Liver (tissue), 9 donors: ENCODE results near the gene ABL2. TPM values are rescaled to one million over a fixed set of nuclear protein-coding genes. Genes with fewer than 3 reads are reported as not detected.

ENCODE experiments used
- DNase-seq: peaks from one replicate; pipeline ENCODE4 v3.0.0-alpha.2; 2017; ENCODE audit warnings: low spot score
- H3K27ac ChIP-seq, 2 donors: one replicate each; pipeline ENCODE4 v1.7.0; 2013; ENCODE audit warnings: inconsistent platforms in 2 of 2, low read length in 2 of 2, control low read depth in 1 of 2, low read depth in 1 of 2, mild to moderate bottlenecking in 1 of 2
- H3K27me3 ChIP-seq, 4 donors: one replicate each; pipeline versions ENCODE4 v1.6.1 to v1.7.0; 2013; ENCODE audit warnings: low read length in 3 of 4, inconsistent platforms in 1 of 4, mild to moderate bottlenecking in 1 of 4, moderate library complexity in 1 of 4; ENCODE audit not compliant: control insufficient read depth in 4 of 4, insufficient read depth in 4 of 4
- H3K36me3 ChIP-seq, 4 donors: one replicate each; pipeline versions ENCODE4 v1.6.1 to v1.7.0; 2013; ENCODE audit warnings: low read length in 3 of 4, mild to moderate bottlenecking in 3 of 4, low read depth in 1 of 4, moderate library complexity in 1 of 4; ENCODE audit not compliant: control insufficient read depth in 4 of 4, insufficient read depth in 3 of 4
- H3K4me1 ChIP-seq, 4 donors: one replicate each; pipeline versions ENCODE4 v1.6.1 to v1.7.0; 2013; ENCODE audit warnings: low read length in 3 of 4, mild to moderate bottlenecking in 3 of 4, moderate library complexity in 1 of 4; ENCODE audit not compliant: control insufficient read depth in 4 of 4, insufficient read depth in 4 of 4
- H3K4me3 ChIP-seq, 3 donors: one replicate each; pipeline versions ENCODE4 v1.6.1 to v1.7.0; 2013; ENCODE audit warnings: low read length in 3 of 3, control low read depth in 1 of 3, low read depth in 1 of 3, mild to moderate bottlenecking in 1 of 3
- H3K9ac ChIP-seq, 2 donors: one replicate each; pipeline ENCODE4 v1.7.0; 2013; ENCODE audit warnings: low read length in 2 of 2, mild to moderate bottlenecking in 2 of 2, moderate library complexity in 2 of 2, control low read depth in 1 of 2, low read depth in 1 of 2
- H3K9me3 ChIP-seq, 4 donors: one replicate each; pipeline versions ENCODE4 v1.6.1 to v1.7.0; 2013; ENCODE audit warnings: low read length in 3 of 4; ENCODE audit not compliant: control insufficient read depth in 4 of 4
- EGR1 ChIP-seq, 2 donors: IDR thresholded peaks; 2 replicates each; pipeline ENCODE4 v1.6.1; 2016 to 2018; ENCODE audit warnings: antibody characterized with exemption in 2 of 2, low read depth in 2 of 2
- FOXA1 ChIP-seq: IDR thresholded peaks from 2 replicates; pipeline ENCODE4 v1.6.1; 2016; ENCODE audit warnings: antibody characterized with exemption
- FOXA2 ChIP-seq: IDR thresholded peaks from 2 replicates; pipeline ENCODE4 v1.6.1; 2016; ENCODE audit warnings: antibody characterized with exemption
- GABPA ChIP-seq, 2 donors: IDR thresholded peaks in 1 of 2; conservative IDR thresholded peaks in 1 of 2; 2 replicates each; pipeline ENCODE4 v1.6.1; 2016; ENCODE audit warnings: antibody characterized with exemption in 2 of 2, mild to moderate bottlenecking in 1 of 2, moderate library complexity in 1 of 2
- HNF4A ChIP-seq, 2 donors: conservative IDR thresholded peaks; 2 replicates each; pipeline ENCODE4 v1.6.1; 2016; ENCODE audit warnings: antibody characterized with exemption in 2 of 2, mild to moderate bottlenecking in 2 of 2
- HNF4G ChIP-seq: IDR thresholded peaks from 2 replicates; pipeline ENCODE4 v1.6.1; 2016; ENCODE audit warnings: antibody characterized with exemption
- JUND ChIP-seq, 2 donors: IDR thresholded peaks; 2 replicates each; pipeline ENCODE4 v1.6.1; 2016; ENCODE audit warnings: antibody characterized with exemption in 2 of 2
- NR2F2 ChIP-seq: IDR thresholded peaks from 2 replicates; pipeline ENCODE4 v1.6.1; 2016; ENCODE audit warnings: antibody characterized with exemption
- RAD21 ChIP-seq, 2 donors: IDR thresholded peaks; 2 replicates each; pipeline ENCODE4 v1.6.1; 2016; ENCODE audit warnings: antibody characterized with exemption in 2 of 2, mild to moderate bottlenecking in 2 of 2
- RXRA ChIP-seq, 2 donors: IDR thresholded peaks; 2 replicates each; pipeline ENCODE4 v1.6.1; 2017 to 2018; ENCODE audit warnings: antibody characterized with exemption in 2 of 2, mild to moderate bottlenecking in 1 of 2
- SP1 ChIP-seq: IDR thresholded peaks from 2 replicates; pipeline ENCODE4 v1.6.1; 2018; ENCODE audit warnings: antibody characterized with exemption, mild to moderate bottlenecking
- TAF1 ChIP-seq: conservative IDR thresholded peaks from 2 replicates; pipeline ENCODE4 v1.6.1; 2016; ENCODE audit warnings: antibody characterized with exemption, mild to moderate bottlenecking
- YY1 ChIP-seq: IDR thresholded peaks from 2 replicates; pipeline ENCODE4 v1.6.1; 2016; ENCODE audit warnings: antibody characterized with exemption, mild to moderate bottlenecking
- WGBS: extraction: QIAGEN DNeasy Blood & Tissue Kit; methylation state at CpG from one replicate; pipeline ENCODE4 v1.1.7; 2013; 5-methylcytosine and 5-hydroxymethylcytosine counted together
- polyA plus RNA-seq, 2 donors: library from polyadenylated mRNA; stranded (reverse) in 1 of 2; unstranded in 1 of 2; fragments of 200-250 nt in 1 of 2; fragments of >200 nt in 1 of 2; fragmentation: Nextera tagmentation in 1 of 2; extraction: Ambion mirVana in 1 of 2; gene quantifications; one replicate each; pipeline versions ENCODE4 v1.2.1 to v1.2.3, GENCODE V29; 2013 to 2015
- total RNA-seq, 2 donors: library from RNA; depleted of rRNA; stranded (reverse); fragments of >200 nt; gene quantifications; one replicate each; pipeline ENCODE4 v1.2.3, GENCODE V29; 2014
- TF ChIP-seq, protein P1 (sequence below): IDR thresholded peaks from 2 replicates; pipeline ENCODE4 v1.6.1; 2016; ENCODE audit warnings: antibody characterized with exemption
- TF ChIP-seq, protein P2 (sequence below): IDR thresholded peaks from 2 replicates; pipeline ENCODE4 v1.6.1; 2016; ENCODE audit warnings: antibody characterized with exemption, mild to moderate bottlenecking
- TF ChIP-seq, protein P3 (sequence below): IDR thresholded peaks from 2 replicates; pipeline ENCODE4 v1.6.1; 2016; ENCODE audit warnings: antibody characterized with exemption
- TF ChIP-seq, protein P4 (sequence below): fragments of 150-350 bp; IDR thresholded peaks from 2 replicates; pipeline ENCODE4 v1.5.1; 2017; ENCODE audit warnings: improper control_type of control experiment, low read depth, low read length; ENCODE audit not compliant: missing input control
- TF ChIP-seq, protein P5 (sequence below): IDR thresholded peaks from 2 replicates; pipeline ENCODE4 v1.6.1; 2016; ENCODE audit warnings: antibody characterized with exemption
- donor health status: healthy.
- donor health status: healthy.
- donor health status: healthy.
- donor health status: healthy.
- donor health status: healthy.

ABL2 gene
- total and polyA plus RNA-seq, 4 donors, result 1.8 to 7.8 (median 3.4) TPM

DNA sequence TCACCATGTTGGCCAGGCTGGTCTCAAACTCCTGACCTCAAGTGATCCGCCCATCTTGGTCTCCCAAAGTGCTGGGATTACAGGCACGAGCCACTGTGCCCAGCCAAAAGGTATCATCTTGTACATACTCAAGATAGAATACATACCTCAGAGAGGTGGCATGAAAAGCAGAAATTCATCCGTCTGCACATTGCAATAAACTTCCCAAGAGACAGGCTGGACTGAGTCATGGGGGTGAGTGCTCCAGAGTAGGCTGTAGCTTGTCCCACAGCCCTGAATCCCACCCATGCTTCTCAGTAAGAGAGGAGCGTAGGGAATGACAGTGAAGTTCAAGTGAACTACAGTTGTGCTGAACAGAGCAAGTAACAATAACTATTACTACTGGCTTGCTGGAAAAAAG, 127.9 kb downstream of the ABL2 start:
- H3K27me3 ChIP-seq, result no peaks in the 10 kb centered on the region
- no peak overlapping the region for H3K4me3 ChIP-seq
- no peak overlapping the region for H3K27ac ChIP-seq
- DNase-seq, result no peak
- peaks cover 5 to 30% (median 23%) of the 10 kb centered on the region in 4 donors for H3K4me1 ChIP-seq
- no peaks in the 10 kb centered on the region for H3K9me3 ChIP-seq
- WGBS, result 96% methylated on average over 4 of the region's 4 CpGs
- peaks cover 0 to 7% (median 2%) of the 10 kb centered on the region in 4 donors for H3K36me3 ChIP-seq
- TF ChIP-seq TAF1 (no peak), GABPA (IDR thresholded peaks at IDR 0.05 in 1 of 2, conservative IDR thresholded peaks at IDR 0.05 in 1 of 2) (no peak), JUND (IDR thresholded peaks at IDR 0.05) (no peak), FOXA1 (no peak), NR2F2 (no peak), RAD21 (IDR thresholded peaks at IDR 0.05) (no peak), FOXA2 (no peak), HNF4G (no peak), SP1 (no peak), RXRA (IDR thresholded peaks at IDR 0.05) (no peak), EGR1 (IDR thresholded peaks at IDR 0.05; ENCODE audit: low read depth in 2 of 2) (no peak), HNF4A (conservative IDR thresholded peaks at IDR 0.05) (no peak), YY1 (no peak)
- TF ChIP-seq, protein P1, sequence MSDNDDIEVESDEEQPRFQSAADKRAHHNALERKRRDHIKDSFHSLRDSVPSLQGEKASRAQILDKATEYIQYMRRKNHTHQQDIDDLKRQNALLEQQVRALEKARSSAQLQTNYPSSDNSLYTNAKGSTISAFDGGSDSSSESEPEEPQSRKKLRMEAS, result no peak
- TF ChIP-seq, protein P2, sequence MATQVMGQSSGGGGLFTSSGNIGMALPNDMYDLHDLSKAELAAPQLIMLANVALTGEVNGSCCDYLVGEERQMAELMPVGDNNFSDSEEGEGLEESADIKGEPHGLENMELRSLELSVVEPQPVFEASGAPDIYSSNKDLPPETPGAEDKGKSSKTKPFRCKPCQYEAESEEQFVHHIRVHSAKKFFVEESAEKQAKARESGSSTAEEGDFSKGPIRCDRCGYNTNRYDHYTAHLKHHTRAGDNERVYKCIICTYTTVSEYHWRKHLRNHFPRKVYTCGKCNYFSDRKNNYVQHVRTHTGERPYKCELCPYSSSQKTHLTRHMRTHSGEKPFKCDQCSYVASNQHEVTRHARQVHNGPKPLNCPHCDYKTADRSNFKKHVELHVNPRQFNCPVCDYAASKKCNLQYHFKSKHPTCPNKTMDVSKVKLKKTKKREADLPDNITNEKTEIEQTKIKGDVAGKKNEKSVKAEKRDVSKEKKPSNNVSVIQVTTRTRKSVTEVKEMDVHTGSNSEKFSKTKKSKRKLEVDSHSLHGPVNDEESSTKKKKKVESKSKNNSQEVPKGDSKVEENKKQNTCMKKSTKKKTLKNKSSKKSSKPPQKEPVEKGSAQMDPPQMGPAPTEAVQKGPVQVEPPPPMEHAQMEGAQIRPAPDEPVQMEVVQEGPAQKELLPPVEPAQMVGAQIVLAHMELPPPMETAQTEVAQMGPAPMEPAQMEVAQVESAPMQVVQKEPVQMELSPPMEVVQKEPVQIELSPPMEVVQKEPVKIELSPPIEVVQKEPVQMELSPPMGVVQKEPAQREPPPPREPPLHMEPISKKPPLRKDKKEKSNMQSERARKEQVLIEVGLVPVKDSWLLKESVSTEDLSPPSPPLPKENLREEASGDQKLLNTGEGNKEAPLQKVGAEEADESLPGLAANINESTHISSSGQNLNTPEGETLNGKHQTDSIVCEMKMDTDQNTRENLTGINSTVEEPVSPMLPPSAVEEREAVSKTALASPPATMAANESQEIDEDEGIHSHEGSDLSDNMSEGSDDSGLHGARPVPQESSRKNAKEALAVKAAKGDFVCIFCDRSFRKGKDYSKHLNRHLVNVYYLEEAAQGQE, result no peak
- TF ChIP-seq, protein P3, sequence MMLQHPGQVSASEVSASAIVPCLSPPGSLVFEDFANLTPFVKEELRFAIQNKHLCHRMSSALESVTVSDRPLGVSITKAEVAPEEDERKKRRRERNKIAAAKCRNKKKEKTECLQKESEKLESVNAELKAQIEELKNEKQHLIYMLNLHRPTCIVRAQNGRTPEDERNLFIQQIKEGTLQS, result no peak
- no peak overlapping the region for H3K9ac ChIP-seq

DNA sequence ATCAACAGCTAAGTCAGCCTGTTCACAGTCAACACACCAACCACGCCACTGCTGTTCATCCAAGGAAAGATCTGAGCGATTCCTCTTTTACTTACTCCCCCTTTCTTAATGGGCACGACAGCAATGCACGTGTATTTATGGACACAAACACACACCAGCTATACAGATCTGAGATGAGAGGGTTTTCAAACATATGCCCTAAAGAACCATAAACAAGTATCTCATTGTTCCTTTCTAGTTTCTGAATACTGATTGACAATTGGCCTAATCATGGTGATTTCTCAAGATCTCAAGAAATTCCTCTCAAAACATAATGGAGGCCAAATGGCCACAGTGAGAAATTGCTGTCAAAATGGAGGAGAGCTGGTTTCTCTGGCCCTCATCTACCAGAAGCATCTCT, 129.6 kb downstream of the ABL2 start:
- H3K27me3 ChIP-seq, result no peaks in the 10 kb centered on the region
- DNase-seq, result no peak
- H3K36me3 ChIP-seq, result peaks cover 0 to 11% (median 5%) of the 10 kb centered on the region in 4 donors
- no peaks in the 10 kb centered on the region for H3K9me3 ChIP-seq
- H3K27ac ChIP-seq, result no peak overlapping the region
- H3K9ac ChIP-seq, result no peak overlapping the region
- TF ChIP-seq, protein P4, sequence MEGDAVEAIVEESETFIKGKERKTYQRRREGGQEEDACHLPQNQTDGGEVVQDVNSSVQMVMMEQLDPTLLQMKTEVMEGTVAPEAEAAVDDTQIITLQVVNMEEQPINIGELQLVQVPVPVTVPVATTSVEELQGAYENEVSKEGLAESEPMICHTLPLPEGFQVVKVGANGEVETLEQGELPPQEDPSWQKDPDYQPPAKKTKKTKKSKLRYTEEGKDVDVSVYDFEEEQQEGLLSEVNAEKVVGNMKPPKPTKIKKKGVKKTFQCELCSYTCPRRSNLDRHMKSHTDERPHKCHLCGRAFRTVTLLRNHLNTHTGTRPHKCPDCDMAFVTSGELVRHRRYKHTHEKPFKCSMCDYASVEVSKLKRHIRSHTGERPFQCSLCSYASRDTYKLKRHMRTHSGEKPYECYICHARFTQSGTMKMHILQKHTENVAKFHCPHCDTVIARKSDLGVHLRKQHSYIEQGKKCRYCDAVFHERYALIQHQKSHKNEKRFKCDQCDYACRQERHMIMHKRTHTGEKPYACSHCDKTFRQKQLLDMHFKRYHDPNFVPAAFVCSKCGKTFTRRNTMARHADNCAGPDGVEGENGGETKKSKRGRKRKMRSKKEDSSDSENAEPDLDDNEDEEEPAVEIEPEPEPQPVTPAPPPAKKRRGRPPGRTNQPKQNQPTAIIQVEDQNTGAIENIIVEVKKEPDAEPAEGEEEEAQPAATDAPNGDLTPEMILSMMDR, result no peak
- TF ChIP-seq JUND (IDR thresholded peaks at IDR 0.05), result no peak
- TF ChIP-seq, protein P5, sequence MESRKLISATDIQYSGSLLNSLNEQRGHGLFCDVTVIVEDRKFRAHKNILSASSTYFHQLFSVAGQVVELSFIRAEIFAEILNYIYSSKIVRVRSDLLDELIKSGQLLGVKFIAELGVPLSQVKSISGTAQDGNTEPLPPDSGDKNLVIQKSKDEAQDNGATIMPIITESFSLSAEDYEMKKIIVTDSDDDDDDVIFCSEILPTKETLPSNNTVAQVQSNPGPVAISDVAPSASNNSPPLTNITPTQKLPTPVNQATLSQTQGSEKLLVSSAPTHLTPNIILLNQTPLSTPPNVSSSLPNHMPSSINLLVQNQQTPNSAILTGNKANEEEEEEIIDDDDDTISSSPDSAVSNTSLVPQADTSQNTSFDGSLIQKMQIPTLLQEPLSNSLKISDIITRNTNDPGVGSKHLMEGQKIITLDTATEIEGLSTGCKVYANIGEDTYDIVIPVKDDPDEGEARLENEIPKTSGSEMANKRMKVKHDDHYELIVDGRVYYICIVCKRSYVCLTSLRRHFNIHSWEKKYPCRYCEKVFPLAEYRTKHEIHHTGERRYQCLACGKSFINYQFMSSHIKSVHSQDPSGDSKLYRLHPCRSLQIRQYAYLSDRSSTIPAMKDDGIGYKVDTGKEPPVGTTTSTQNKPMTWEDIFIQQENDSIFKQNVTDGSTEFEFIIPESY, result no peak
- TF ChIP-seq RAD21 (IDR thresholded peaks at IDR 0.05), result no peak
- no peak for TF ChIP-seq EGR1 (IDR thresholded peaks at IDR 0.05; ENCODE audit: low read depth in 2 of 2)
- TF ChIP-seq YY1, result no peak
- TF ChIP-seq, protein P2, result no peak
- TF ChIP-seq, protein P3, result no peak
- TF ChIP-seq, protein P1, result no peak
- TF ChIP-seq TAF1, result no peak
- TF ChIP-seq NR2F2, result no peak
- TF ChIP-seq FOXA1, result no peak
- no peak for TF ChIP-seq SP1
- TF ChIP-seq HNF4A (conservative IDR thresholded peaks at IDR 0.05), result no peak
- no peak for TF ChIP-seq GABPA (IDR thresholded peaks at IDR 0.05 in 1 of 2, conservative IDR thresholded peaks at IDR 0.05 in 1 of 2)
- no peak for TF ChIP-seq RXRA (IDR thresholded peaks at IDR 0.05)
- no peak for TF ChIP-seq HNF4G
- no peak for TF ChIP-seq FOXA2
- H3K4me1 ChIP-seq, result peaks cover 3 to 32% (median 23%) of the 10 kb centered on the region in 4 donors
- H3K4me3 ChIP-seq, result no peak overlapping the region
- 97% methylated on average over 4 of the region's 4 CpGs for WGBS
